GM19463 (cell line): Measurements from ENCODE around the gene RHBDF2.
"Not testable (repeated sequence)": the region's sequence is repeated elsewhere in the genome, so short reads cannot be mapped to it uniquely, and the experiment has no call there.

Experiments used
- ATAC-seq: cut with Tn5 transposase; IDR thresholded peaks from one replicate; pipeline ENCODE4 v1.9.1; 2021; ENCODE audit warnings: mild to moderate bottlenecking, moderate library complexity; ENCODE audit not compliant: unreplicated experiment

RHBDF2 gene

DNA sequence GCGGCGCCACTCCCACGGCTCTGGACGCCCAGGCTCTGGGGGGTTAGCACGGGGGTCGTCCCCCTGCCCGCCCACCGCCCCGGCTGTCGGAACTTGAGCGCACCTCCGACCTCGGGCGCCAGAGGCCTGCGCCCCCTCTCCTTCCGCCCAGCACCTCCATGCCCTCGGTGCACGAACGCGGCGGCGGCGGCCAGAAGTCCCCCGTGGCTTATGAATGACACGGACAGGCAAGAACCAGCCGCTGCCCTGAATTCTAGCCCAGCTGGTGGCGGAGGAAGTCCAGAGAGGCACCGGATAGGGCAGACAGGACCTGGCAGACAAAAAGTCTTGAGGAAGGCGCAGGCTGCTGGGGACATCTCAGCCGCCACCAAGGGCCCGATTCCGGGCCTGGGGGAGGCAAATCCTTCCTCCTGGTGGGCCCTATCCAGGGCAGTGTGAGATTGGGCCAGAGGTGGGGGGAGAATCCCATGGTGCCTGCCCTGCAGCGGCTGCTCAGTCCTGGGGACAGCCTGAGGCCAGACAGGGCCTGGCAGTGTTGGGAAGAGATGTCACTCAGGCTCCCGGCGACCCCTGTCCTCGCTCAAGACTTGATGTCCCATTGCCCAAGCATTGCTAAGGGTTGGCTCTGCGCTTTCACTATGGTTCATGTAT, 37.2 kb upstream of the RHBDF2 start:
- ATAC-seq, result no peak

DNA sequence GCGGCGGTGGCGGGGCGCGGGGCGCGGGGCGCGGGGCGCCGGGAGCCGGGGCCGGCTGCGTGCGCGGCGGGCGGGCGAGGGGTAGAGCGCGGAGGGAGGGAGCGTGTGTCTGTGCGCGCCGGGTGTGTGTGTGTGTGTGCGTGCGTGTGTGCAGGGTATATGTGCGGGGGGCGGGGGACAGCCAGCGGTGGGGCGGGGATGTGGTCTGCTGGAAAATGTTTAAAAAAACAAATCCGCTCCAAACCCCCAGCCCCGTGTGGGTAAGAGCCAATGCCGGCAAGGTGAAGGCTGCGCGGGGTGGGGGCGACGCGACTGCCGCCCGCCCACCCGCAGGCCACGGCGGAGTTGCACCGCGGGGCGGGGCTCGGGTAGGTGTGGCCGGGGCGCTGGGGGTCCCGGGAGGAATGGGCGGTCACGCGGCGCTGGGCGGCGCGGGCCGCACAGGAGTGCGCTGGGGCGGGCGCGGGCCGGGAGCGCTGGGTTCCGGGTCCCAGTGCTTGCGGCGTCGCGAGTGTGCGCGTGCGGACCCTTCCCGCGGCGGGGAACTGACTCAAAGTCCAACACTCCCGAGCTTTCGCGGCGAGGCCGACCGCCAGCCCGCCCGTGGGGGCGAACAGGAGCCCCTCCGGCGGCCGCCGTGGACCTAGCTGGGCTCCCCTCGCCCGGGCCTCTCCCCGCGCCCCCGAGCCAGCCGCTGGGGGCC, 36.5 kb upstream of the RHBDF2 start, which contains the start of gene CYGB:
Gene CYGB, minus strand, starts transcription at position 132 of the 703 bp plus-strand sequence. CDS start 167 bp downstream, outside the sequence.
- no peak for ATAC-seq

DNA sequence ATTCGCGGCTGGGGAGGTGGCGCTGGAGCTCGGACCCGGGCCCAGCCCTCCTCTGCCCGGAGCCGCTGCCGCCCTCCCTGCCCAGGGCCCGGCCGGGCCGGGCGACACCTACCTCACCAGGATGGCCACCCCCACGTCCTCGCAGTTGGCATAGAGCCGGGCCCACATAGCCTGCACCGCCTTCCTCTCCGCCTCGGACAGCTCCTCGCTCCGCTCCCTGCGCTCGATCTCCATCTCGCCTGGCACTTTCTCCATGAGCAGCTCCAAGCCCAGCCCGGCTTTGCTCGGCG, 36.0 kb upstream of the RHBDF2 start:
- ATAC-seq, result no peak

DNA sequence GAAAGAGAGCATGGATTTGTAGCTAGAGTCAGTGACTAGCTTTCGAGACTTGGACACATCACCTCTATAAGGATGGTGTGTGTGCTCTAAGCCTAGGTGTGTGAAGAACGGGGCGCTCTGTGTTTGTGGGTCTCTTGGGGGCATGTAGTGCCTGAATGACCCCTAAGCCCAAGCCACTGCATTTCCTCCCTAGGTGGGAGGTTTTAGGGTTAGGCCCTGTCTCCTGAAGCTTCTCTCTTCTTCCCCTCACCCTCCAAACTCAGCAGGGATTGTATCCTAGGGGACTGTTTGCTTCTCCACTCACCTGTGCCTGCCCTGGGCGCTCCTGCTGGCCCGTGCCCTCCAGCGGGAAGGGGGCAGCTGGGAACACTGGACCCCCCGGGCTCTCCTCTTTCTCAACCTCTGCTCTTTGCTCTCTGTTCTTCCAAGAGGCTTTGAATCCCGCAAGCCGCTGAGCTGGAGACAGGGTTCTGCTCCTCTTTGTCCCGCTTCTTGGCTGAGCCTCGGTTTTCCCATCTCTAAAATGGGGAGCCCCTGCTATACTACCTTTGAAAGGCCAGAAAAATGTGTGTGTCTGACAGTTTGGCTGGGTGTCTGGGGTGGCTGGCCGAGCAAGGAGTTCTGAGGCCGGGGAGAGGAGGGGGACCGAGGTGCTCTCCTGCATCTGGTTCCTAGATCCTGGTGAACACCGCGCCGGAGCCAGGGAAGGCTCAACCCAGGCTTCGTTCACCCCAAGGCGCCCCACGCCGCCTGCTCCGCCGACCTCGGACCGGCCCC, 35.5 kb upstream of the RHBDF2 start:
- no peak for ATAC-seq

DNA sequence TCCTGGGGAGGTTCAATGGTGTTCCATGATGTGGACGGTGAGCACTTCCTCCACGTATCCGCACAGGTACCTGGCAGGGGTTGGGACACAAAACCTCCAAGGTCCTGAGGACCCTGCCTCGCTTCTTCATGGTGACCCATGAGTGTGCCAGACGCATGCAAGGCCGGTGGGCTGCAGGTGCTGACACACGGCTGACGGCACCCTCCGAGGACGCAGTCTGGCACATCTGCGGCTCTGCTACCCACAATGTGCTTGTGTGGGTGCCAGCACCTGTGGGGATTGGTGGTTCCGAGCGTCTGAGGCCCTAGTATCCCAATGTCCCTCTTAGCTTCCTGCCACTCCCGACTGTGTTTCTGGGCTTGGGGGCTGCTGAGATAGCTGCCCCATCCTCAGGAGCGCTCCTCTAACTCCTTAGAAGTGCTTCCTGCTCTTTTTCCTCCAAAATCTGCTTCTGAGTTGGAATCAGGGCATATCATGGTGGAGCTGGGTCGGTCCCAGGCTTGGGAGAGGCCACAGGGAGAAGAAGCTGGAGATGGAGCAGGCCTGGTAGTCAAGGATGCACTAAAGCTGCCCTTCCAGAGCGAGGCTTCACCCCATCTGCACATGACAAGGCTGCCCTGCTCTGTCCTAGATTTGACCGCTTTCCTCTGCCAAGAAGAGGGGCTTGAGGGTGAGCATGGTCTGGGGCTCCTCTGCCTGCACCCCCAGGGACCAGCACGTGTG, 34.7 kb upstream of the RHBDF2 start:
- no peak for ATAC-seq

DNA sequence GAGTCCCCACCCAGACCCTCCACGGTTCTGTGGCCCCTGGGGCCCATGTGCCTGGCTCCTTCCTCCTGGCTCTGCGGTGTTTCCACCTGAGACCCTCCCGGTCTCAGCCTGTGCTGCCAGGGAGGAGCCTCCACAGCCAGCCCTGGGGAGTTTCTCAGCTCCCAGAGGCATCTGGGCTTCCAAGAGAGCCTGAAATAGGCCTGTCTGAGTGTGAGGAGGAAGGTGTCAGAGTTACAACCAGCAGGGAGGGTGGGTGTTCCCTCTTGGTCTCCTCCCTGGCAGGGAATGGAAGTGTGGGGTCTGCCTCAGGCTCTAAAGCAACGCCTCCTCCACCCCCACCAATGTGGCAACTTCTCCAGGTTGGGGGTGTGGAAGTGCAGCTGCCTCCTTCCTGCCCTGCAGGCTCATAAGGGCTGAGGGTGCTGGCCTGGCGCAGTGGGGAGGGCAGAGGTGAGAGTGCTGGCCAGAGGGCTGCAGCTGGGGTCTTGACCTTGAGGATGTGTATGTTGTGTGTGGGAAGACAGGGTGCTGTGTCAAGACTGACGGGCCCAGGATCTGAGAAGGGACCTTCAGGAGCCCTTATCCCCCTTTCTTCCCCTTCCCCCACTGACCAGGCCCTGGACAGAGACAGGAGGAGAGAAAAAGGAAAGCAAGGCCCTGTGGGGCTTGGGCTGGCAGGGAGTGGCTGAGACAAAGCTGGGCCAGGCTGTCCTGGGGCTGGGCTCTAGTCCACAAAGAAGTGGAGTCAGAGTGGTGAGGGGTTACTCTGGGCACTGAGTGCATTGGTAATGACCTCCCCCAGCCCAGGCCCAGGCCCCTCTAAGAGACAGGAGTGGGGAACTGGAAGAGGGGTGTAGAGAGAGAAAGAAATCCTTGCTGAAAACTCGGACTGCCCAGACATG, 33.9 kb upstream of the RHBDF2 start:
- ATAC-seq, result no peak

DNA sequence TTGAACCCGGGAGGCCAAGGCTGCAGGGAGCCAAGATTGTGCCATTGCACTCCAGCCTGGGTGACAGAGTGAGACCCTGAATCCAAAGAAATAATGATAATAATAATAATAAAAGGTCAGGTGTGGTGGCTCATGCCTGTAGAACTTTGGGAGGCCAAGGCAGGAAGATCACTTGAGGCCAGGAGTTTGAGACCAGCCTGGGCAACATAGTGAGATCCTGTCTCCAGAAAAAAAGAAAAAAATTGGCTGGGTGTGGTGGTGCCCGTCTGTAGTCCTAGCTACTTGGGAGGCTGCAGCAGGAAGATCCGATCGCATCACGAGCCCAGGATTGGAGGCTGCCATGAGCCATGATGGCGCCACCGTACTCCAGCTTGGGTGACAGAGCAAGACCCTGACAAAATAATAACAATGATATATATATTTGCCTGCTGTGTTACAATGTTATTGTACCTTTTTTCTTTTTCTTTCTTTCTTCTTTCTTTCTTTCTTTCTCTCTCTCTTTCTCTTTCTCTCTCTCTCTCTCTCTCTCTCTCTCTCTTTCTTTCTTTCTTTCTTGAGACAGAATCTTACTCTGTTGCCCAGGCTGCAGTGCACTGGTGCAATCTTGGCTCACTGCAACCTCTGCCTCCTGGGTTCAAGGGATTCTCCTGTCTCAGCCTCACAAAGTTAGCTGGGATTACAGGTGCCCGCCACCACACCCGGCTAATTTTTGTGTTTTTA, 32.6 kb upstream of the RHBDF2 start:
- not testable (repeated sequence) for ATAC-seq

DNA sequence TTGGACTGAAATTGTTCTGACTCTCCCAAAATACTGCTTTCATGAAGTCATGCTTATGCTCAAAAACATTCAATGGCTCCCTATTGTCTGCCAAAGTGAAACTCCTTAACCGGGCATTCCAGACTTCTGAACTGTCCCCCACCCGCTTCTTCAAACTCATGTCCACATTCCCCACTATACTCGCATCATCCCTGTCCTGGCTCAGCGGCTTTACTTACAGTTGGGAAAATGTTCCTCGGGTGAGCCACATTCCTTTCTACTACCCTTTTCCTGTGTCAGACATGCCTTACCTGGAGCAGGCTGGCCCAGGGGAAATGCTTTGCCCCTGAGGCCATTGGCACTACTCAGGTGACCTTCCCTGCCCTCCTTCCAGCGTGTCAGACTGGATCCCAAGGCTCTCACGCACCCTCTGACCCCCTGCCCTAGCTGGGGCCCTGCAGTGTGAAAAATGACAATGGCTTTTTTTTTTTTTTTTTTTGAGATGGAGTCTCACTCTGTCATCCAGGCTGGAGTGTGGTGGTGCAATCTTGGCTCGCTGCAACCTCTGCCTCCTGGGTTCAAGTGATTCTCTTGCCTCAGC, 30.9 kb upstream of the RHBDF2 start:
- no peak for ATAC-seq

DNA sequence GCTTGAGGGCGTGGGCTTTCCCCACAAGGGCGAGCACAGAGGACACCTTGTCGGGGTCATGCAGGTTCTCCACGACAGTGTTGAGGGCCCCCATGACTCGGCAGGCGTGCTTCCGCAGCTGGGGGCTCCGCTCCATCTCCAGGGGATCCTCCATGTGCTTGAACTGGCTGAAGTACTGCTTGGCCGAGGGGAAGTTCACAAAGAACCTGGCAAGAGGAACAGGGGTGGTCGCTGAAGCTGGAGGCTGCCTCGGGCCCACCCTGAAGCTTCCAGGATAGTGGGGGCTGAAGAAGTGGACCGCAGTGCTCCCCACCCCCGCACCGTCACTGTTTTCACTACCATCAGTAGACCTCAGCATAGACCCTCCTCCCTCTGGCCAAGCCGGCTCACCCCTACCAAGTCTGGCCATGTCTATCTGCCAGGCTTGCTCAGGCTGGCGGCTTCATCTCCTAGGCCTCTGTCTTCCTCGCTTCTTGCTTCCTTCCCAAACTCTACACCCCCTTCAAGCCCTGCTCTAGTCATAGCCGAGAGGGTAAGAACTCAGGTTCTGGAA, 30.3 kb upstream of the RHBDF2 start:
- no peak for ATAC-seq

DNA sequence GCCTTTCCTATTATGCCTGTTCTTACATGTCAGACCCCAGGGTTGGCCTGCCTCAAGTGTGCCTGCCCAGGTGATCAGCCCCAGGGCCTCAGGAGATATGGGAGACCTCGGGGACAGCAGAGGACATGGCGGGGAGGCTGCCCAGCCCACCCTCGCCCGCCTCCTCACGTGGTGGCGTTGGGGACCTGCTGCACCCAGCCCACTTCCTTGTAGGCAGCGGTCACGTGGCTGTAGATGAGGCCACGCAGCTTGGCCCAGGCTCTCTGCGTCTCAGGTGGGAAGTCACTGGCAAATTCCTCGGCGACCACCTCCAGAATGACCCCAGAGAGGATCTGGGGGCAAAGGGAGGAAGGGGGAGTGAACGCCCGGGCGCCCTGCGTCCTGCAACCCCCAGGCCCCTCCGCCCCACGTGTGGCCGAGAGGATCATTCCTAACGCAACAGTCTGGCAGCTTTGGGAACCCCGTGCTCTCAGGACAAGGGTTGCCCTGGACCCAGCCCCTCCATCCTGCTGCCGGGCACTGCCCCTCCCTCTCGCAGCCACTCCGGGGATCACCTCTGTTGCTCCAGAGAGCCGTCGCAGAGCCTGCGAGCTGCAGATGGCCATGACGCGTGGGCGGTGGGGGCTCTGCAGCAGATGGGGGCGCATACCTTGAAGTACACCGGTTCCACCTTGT, 29.7 kb upstream of the RHBDF2 start:
- no peak for ATAC-seq

DNA sequence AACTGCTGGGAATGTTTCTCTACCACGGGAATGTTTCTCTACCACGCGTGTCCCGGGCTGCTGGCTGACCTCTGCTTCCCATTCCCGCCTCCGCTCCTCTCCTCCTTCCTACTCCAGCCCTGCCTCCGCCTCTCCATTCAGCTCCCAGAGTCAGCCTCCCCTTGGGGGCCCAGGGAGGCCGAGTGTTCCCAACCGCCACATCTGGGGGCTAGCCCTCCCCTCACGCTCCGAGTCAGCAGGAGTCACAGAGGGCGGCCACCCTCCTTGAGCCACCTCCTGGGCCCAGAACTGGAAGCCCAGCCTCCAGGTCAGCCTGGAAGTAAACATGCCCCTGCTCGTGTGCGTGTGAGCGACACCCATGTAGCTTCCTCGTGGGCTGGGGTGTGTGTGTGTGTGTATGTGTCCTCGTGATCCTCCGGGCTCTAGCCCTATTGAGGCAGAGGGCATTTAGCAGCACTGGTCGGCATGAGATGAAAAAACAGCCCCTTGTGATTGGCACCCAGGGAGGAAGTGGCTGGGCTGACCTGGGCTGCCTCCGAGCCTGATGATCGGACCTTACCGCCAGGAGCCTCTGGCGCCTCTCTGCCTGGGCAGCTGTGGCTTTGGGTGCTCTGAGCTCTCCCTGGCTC, 29.0 kb upstream of the RHBDF2 start:
- no peak for ATAC-seq

DNA sequence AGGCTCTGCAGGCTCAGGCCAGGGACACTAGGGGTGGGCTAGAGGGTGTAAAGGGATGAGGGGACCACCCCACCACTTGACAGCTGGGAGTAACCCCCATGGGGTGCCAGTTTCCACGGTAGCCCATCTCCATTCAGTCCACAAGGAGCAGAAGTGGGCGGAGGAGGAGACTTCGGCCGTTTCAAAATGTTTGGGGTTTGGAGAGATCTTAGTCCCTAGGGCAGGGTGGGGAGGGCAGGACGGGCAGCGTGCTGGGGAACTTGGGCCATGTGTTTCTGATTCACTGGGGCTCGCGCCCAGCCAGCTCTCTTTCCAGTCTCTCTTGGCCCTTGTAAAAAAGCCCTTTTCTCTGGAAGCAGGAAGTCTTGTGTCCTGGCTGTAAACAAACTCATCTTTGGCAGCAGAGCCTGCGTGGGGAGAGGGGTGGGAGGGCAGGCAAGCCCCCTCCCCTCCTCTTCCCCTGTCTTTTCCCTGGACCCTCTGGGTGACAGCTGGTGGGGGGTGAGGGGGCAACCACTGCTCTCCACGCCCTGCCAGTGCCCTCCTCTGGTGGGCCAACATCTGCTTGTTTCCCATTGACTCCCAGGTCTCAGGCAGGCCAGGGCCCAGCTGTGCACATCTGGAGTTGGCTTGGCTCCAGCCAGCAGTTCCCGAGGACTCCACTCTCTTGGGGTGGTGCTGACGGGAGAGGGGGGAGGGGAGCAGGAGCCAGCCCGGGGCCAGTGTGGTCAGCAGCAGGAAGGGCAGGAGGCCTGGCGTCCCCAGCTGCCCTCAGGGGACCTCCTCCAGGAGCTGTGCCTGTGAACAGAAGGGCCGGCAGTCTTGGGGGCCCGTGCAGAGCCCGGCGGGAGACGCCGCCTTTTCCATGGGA, 28.2 kb upstream of the RHBDF2 start:
- no peak for ATAC-seq

DNA sequence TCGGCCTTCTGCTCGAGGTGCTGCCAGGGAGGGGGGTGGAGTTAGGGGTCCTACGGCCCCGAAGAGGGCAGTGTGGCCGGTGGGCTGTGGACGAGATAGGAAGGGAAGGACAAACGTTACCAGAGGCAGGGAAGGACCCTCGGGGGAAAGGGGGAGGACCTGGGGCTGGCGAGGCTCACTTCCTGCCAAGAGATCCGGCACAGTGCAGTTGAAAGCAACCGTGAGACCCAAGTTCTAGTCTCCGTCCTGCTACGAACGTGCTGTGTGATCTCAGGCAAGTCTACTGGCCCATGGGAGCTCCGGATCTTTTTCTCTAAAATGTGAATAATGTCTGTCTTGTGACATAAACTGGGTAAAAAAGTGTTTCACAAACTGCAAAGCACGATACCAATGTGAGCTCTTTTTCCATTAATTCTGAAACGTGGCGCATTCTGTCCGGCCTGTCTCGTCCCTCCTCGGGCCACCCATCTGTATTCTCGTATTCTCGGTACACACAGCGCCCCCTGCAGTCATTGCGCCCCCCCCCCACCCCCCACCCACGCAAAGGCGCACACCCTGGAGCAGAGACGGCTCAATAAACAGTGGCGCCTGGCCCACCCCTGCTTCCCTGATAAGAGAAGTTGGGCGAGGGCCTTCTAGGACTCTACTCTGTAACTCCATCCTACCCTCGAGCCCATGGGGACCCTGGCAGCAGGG, 27.5 kb upstream of the RHBDF2 start:
- ATAC-seq, result no peak

DNA sequence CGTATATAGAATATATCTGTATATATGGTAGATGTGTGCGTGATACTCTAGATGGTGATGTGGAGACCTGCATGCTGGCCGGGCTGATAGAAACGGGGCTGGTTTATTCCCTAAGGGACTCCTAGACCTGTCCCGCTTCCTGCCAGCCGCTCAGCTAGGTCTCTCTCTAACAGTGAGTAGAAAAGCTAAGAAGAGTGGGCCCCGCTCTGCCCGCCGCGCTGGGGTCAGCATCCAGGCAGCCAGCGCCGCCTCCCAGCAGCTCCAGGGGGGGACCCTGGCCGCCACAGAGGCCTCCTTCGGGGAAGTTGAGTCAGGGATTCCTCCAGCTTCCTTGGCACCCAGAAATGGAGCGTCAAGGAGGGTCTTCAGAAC, 26.9 kb upstream of the RHBDF2 start:
- ATAC-seq, result peak; percentile 44

DNA sequence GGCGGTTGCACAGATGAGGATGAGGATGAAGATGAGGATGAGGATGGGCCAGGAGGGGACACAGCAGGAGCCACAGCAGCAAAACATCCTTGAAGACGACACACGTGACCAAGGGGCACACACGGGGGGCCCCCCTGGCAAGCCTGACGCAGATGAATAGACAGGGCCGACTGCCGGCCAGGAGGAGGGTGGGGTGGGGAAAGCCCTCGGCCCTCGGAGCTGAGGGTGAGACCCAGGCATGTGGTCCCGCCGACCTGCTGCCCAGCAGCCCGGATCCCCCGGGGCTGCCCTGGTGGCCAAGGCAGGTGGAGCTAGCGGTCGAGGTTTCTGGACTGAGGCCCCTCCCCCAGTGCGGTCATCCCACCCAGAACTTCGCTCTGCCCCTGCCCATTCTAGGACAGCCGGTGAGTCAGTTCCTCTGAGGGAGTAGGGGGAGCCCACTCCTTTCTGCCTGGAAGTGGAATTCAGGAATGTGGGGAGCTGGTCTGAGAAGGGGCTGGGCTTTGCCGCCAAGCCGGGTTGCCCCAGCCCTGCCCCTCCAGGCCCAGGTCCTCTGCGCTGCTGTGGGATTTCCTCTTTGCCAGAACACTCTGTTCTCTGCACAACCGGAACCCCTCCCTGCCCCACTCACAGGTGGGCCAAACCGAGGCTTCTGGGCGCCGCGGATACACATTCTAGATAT, 26.3 kb upstream of the RHBDF2 start:
- ATAC-seq, result peak; percentile 46

DNA sequence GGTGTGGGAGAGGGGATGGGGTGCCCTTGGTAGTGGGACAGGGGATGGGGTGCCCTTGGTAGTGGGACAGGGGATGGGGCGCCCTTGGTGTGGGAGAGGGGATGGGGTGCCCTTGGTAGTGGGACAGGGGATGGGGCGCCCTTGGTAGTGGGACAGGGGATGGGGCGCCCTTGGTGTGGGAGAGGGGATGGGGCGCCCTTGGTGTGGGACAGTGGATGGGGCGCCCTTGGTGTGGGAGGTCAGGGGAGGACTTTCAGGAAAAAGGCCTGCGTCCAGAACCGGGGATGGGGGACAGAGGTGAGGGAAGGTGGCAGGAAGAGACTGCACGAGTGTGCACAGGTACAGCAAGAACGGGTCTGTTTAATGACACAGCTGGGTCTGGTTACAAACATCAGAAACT, 25.8 kb upstream of the RHBDF2 start:
- not testable (repeated sequence) for ATAC-seq
